Parathyroid adenoma (tissue), 2 donors: ENCODE data around the gene PRELID1.
"Not testable (repeated sequence)": the region's sequence is repeated elsewhere in the genome, so short reads cannot be mapped to it uniquely, and the experiment has no call there.

ENCODE experiments used
- H2AFZ ChIP-seq: fragments of 300-600 bp; sonication (generic); one replicate; pipeline ENCODE4 v1.7.0; 2017; ENCODE audit warnings: antibody characterized with exemption, mild to moderate bottlenecking
- H3K27ac ChIP-seq: fragments of 300-600 bp; sonication (generic); one replicate; pipeline ENCODE4 v1.7.0; 2017
- H3K27me3 ChIP-seq: fragments of 300-600 bp; sonication (generic); one replicate; pipeline ENCODE4 v1.7.0; 2017; ENCODE audit warnings: low read length; ENCODE audit not compliant: control insufficient read depth, insufficient read depth
- H3K36me3 ChIP-seq: fragments of 300-600 bp; sonication (generic); one replicate; pipeline ENCODE4 v1.7.0; 2017; ENCODE audit warnings: low read length; ENCODE audit not compliant: control insufficient read depth, insufficient read depth
- H3K4me1 ChIP-seq: fragments of 300-600 bp; sonication (generic); one replicate; pipeline ENCODE4 v1.7.0; 2017; ENCODE audit warnings: control low read depth
- H3K4me2 ChIP-seq: fragments of 300-600 bp; sonication (generic); one replicate; pipeline ENCODE4 v1.7.0; 2017; ENCODE audit warnings: low read length
- H3K4me3 ChIP-seq: fragments of 300-600 bp; sonication (generic); one replicate; pipeline ENCODE4 v1.7.0; 2017; ENCODE audit warnings: low read depth, low read length
- H3K79me2 ChIP-seq: fragments of 300-600 bp; sonication (generic); one replicate; pipeline ENCODE4 v1.7.0; 2017; ENCODE audit warnings: control low read depth
- H3K9ac ChIP-seq: fragments of 300-600 bp; sonication (generic); one replicate; pipeline ENCODE4 v1.7.0; 2017; ENCODE audit warnings: mild to moderate bottlenecking
- H3K9me3 ChIP-seq: fragments of 300-600 bp; sonication (generic); one replicate; pipeline ENCODE4 v1.7.0; 2017; ENCODE audit warnings: low read length; ENCODE audit not compliant: control insufficient read depth
- TF ChIP-seq, protein P1 (sequence below): fragments of 300-600 bp; sonication (generic); IDR thresholded peaks from one replicate; pipeline ENCODE4 v1.7.0; 2017; ENCODE audit warnings: antibody characterized with exemption, mild to moderate bottlenecking
- donor health status: primary hyperparathyroidism.

PRELID1 gene, protein sequence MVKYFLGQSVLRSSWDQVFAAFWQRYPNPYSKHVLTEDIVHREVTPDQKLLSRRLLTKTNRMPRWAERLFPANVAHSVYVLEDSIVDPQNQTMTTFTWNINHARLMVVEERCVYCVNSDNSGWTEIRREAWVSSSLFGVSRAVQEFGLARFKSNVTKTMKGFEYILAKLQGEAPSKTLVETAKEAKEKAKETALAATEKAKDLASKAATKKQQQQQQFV

DNA sequence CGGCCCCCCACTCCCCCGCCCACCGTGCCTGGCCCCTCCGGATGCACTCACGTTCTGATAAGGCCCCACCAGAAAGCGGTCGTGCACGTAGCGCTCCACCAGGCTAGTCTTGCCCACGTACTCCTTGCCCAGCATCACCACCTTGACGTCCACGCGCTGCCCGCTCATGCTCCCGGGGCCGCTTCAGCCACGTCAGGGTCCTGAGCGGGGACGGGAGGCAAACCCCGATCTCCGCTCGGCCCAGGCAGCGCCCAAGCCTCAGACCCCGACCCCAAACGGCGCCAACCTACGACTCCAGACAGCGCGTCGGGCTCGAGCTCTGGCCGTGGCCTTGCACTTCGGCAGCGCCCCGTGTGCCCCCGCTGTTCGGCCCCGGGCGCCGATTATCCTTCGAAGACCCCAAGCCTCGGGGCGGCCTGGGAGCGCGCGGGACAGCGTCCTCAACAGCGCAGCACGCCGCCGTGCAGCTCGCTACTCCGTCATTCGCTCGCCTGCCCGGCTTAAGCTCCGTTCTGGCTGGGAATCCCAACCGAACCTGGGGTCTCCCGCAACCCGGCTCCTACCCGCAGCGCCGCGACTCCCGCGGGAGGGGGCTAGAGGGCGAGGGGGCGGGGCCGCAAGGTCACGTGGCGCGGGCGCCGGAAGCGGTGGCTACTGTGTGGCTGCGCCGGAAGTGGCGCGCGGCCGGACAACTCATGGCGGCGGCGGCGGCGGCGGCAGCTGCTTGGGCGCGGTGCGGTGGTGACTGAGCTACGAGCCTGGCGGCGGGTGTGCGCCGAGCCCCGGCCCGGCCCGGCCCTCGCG lies at the start of gene PRELID1, which contains the start of gene RAB24:
Gene PRELID1, plus strand, starts transcription at position 679 of the 804 bp plus-strand sequence. CDS start 187 bp downstream, outside the sequence.
Gene RAB24, minus strand, starts transcription at position 599 of the 804 bp plus-strand sequence. Its CDS starts 431 bp downstream, at position 168.
- Histone ChIP-seq H3K27me3 (no peaks in the 10 kb centered on the region), H3K27ac (peak within 1 kb of the TSS; percentile 64), H3K4me2 (peak within 1 kb of the TSS; percentile 89), H3K9me3 (no peaks in the 10 kb centered on the region), H2AFZ (peak within 1 kb of the TSS; percentile 99), H3K36me3 (no peaks in the 10 kb centered on the region), H3K9ac (peak within 1 kb of the TSS; percentile 85), H3K79me2 (peaks cover 7% of the 10 kb centered on the region), H3K4me1 (peaks cover 30% of the 10 kb centered on the region), H3K4me3 (peak within 1 kb of the TSS; percentile 77)
- TF ChIP-seq, protein P1, sequence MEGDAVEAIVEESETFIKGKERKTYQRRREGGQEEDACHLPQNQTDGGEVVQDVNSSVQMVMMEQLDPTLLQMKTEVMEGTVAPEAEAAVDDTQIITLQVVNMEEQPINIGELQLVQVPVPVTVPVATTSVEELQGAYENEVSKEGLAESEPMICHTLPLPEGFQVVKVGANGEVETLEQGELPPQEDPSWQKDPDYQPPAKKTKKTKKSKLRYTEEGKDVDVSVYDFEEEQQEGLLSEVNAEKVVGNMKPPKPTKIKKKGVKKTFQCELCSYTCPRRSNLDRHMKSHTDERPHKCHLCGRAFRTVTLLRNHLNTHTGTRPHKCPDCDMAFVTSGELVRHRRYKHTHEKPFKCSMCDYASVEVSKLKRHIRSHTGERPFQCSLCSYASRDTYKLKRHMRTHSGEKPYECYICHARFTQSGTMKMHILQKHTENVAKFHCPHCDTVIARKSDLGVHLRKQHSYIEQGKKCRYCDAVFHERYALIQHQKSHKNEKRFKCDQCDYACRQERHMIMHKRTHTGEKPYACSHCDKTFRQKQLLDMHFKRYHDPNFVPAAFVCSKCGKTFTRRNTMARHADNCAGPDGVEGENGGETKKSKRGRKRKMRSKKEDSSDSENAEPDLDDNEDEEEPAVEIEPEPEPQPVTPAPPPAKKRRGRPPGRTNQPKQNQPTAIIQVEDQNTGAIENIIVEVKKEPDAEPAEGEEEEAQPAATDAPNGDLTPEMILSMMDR = peak; percentile 50

DNA sequence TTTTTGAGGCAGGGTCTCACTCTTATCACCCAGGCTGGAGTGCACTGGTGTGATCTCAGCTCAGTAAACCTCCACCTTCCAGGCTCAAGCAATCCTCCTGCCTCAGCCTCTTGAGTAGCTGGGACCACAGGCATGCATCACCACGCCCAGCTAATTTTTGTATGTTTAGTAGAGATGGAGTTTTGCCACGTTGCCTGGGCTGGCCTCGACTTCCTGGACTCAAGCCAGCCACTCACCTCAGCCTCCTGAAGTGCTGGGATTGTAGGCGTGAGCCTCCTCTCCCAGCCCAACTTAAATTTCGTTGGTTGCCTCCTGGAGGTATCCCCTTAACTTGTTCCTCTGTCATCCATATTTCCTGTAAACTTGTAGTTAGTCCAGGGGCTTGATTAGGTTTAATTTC lies 47.3 kb upstream of the PRELID1 start:
- TF ChIP-seq, protein P1 = no peak
- Histone ChIP-seq H3K9ac (no peak overlapping the region), H3K4me2 (no peak overlapping the region), H3K9me3 (no peaks in the 10 kb centered on the region), H3K27ac (no peak overlapping the region), H3K4me1 (peaks cover 6% of the 10 kb centered on the region), H2AFZ (no peak overlapping the region), H3K79me2 (peaks cover 3% of the 10 kb centered on the region), H3K4me3 (no peak overlapping the region), H3K36me3 (no peaks in the 10 kb centered on the region), H3K27me3 (no peaks in the 10 kb centered on the region)

DNA sequence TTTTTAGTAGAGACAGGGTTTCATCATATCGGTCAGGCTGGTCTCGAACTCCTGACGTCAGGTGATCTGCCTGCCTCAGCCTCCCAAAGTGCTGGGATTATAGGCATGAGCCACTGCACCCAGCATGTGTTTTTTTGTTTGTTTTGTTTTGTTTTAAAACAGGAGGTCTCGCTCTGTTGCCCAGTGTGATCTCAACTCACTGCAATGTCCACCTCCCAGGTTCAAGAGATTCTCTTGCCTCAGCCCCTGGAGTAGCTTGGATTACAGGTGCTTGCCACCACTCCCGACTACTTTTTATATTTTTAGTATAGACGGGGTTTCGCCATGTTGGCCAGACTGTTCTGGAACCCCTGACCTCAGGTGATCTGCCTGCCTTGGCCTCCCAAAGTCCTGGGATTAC lies 44.9 kb upstream of the PRELID1 start:
- not testable (repeated sequence) for H3K9ac ChIP-seq, H3K36me3 ChIP-seq, H2AFZ ChIP-seq, H3K4me3 ChIP-seq, H3K4me1 ChIP-seq, H3K79me2 ChIP-seq, H3K27me3 ChIP-seq, H3K27ac ChIP-seq, H3K4me2 ChIP-seq, H3K9me3 ChIP-seq

DNA sequence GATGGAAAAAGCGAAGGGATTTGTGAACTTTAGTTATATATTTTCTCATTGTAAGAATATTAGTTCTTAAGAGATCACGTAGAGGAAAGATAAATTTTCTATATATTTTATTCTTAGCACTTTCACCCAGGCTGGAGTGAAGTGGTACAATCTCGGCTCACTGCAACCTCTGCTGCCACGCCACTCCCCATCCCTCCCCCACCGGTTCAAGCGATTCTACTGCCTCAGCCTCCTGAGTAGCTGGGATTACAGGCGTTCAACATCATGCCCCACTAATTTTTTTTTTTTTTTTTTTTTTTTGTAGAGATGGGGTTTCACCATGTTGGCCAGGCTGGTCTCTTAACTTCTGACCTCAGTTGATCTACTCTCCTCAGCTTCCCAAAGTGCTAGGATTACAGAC lies 42.6 kb upstream of the PRELID1 start:
- TF ChIP-seq, protein P1 = no peak
- Histone ChIP-seq H3K4me3 (no peak overlapping the region), H2AFZ (no peak overlapping the region), H3K9ac (no peak overlapping the region), H3K27ac (peak overlapping the region; percentile 58), H3K36me3 (no peaks in the 10 kb centered on the region), H3K27me3 (no peaks in the 10 kb centered on the region), H3K79me2 (no peaks in the 10 kb centered on the region), H3K4me1 (peaks cover 8% of the 10 kb centered on the region), H3K4me2 (no peak overlapping the region), H3K9me3 (no peaks in the 10 kb centered on the region)

DNA sequence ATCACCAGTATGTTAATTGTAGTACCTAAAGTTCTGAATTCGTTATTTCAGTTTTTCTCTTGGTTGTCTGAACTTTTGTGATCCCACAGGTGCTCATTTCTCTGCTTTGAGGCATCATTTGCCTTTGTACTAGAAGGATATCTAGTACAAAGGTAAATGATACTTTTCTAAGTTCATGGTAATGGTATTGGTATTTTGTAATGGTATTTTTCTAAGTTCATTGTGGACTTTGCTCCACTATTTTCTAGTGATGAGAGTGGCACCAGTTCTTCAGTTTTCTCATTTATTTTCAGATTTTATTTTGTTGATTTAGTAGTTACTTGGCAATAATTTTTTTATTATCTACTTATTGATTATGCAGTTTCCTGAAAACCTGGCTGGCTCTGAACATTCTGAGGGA lies 42.1 kb upstream of the PRELID1 start:
- TF ChIP-seq, protein P1 = no peak
- Histone ChIP-seq H3K27ac (peak overlapping the region; percentile 58), H3K27me3 (no peaks in the 10 kb centered on the region), H2AFZ (no peak overlapping the region), H3K4me1 (peaks cover 8% of the 10 kb centered on the region), H3K9ac (no peak overlapping the region), H3K4me3 (no peak overlapping the region), H3K79me2 (no peaks in the 10 kb centered on the region), H3K9me3 (no peaks in the 10 kb centered on the region), H3K36me3 (no peaks in the 10 kb centered on the region), H3K4me2 (no peak overlapping the region)
